ENCODE measurements around the gene PSMB10.

The PSMB10 gene

DNA sequence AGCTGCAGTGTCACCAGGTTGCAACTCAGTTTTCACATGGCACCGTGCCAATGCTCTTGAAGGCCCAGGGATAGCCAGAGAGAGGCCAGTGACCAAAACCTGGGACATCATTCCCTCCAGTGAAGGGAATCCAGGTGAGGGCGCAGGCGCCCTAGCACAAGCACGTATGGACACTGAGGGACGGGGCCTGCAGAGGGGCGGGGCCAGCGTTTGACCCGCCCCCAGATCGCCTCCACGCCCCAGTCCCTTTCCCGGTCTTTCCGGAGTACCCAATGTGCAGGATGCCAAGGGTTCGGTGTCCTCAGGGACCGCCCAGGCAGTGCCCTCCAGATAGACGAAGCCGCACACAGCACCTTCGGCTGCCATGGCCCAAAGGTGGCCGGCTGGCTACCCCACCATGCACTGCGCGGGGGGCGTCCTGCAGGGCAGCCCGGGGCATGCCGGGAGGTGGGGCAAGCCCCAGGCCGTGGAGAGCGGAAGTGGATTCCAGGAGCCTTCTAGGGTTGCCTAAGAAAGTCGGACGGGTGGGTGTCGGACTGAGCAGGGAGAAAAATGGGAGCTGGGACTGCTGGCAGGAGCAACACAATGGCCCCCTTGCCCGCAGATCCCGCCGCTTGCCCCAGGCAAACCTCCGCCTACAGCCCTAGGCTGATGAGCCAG lies 27.1 kb upstream of the PSMB10 start:
- DNase-seq (ENCODE audit: low spot score), result no peak

DNA sequence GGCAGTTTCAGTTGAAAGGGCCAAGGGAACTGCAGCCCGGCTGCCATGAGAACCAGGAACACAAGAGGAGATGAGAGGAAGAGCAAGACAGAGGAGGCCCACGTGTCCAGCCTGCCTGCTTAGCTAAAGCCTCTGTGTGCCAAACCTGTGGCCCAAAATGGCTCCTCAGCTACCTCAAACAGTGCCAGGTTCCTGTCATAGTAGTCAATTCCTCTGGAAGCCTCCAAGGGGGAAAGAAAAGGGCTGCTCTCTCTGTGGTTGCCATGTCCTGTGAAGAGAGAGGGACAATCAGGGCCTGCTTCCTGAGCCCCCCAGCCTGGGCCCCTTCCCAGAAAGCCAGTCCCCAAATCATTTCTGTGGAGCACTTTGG lies 26.6 kb upstream of the PSMB10 start:
- peak; percentile 44 for DNase-seq (ENCODE audit: low spot score)

DNA sequence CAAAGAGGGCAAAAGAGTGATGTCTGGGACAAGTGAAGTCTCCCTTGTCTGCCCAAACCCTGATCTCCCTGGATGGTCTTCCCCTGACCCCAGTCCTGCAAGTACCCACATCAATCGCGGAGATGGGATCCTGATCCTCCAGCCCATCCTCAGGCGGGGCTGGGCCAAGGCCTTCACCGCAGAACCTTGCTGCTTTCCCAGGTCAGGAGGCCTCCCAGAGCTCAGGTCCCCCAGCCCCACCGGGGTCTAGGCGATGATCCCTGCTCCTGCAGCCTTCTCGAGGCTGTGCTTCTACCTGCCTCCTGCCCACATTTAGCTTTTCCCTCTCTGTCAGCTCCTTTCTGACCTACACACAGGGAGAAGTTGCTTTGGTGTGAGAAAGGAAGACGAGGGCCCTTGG lies 25.5 kb upstream of the PSMB10 start:
- no peak for DNase-seq (ENCODE audit: low spot score)

DNA sequence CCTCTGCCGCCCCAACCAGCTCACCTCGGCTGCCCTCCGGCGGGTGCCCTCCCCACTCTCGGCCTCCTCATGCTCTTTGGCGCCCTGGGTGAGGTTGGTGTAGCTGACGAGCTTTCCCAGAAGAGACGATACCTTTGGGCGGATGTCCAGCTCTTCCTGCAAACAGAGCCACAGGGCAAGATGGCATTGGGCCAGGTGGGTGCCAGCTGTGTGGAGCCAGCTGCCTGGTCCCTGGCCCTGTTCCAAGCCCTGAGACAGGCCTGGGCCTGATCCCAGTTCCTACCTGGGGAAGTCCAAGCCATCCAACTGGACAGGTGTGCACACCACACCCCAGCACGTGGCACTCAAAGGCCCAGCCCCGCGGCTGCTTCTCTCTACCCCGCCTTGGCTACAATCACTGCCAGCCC lies 24.9 kb upstream of the PSMB10 start:
- no peak for DNase-seq (ENCODE audit: low spot score)

DNA sequence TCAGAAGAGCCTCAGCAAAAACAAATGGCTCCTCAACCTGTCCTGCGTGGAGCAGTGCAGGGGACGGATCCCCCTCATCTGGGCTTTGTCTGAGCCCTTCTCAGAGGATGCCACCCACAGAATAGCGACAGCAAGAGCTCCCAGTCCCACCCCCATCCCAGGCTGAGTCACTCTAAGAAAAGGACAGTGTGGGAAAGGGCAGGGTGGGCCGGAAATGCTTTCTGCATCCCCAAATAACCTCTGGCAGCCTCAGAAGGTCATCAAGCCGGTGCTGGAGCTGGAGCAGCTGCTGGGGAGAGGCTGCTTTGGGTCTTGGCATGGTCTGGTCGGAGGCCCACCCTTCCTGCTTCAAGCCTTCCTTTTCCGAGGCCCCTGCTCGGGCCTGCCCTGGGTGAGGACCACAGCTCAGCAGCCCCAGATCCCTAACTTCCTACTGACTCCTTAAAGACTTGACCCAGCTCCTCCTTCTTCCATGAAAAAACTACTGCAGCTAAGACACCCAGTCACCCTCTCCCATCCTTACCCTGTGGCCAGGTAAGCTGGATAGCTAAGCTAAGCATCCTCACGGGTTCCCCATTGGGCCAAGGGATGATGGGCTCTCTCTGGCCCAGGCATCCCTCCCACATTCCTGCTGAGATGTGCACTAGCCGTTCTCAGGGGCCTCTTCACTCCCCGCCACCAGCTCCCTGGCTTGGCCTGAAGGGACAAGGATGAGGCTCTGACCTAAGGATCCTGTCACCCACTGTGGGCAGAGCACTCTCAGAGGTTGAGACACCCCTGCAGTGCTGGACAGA lies 23.1 kb upstream of the PSMB10 start:
- no peak for DNase-seq (ENCODE audit: low spot score)

DNA sequence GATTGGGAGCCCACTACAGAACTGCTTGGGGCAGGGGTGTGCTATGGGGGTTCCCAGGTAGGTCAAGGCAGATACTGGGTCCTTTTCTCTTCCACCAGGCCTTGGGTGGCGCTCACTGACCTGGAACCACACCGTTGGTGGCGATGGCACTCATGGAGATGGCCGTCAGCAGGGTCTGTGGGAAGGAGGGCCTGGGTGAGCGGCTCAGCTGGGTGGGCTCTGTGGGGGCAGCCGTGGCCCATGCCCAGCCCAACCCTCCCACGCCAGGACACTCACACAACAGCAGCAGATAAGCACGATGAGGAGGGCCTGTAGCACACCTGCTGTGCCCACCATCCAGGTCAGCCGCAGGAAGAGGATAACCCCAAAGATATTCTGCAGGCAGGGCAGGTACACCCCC lies 21.0 kb upstream of the PSMB10 start:
- no peak for DNase-seq (ENCODE audit: low spot score)

- no peak for DNase-seq (ENCODE audit: low spot score)
Observed at GRCh38 chr16:67954421-67955196, 18.0 kb upstream of the PSMB10 start.

- DNase-seq (ENCODE audit: low spot score), result no peak
Observed at GRCh38 chr16:67953641-67954375, 17.2 kb upstream of the PSMB10 start.

DNA sequence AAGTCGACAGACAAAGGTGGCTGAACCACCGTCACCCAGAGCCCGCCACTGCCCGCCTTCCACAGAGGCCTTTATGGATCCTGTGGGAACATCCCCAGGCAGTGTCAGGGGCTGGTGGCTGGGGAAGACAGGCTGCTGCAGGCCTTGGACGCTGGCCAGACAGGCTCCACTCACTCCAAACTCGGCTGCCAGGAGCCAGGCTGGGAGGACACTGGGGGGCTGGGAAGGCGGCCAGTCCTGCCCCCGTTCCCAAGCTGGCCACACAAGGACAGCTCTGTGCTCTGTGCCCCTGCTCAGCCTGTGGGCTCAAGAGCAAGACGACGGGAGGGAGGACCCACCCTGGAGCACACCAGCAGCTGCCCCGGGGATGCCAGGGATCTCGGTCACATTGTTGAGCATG lies 14.8 kb upstream of the PSMB10 start:
- peak; percentile 89 for DNase-seq (ENCODE audit: low spot score)

GRCh38 chr16:67950335-67950843 lies 13.7 kb upstream of the PSMB10 start:
- DNase-seq (ENCODE audit: low spot score), result no peak

GRCh38 chr16:67949645-67950044 lies 13.0 kb upstream of the PSMB10 start:
- no peak for DNase-seq (ENCODE audit: low spot score)

- DNase-seq (ENCODE audit: low spot score), result no peak
Observed at GRCh38 chr16:67948015-67948414, 11.4 kb upstream of the PSMB10 start.

DNA sequence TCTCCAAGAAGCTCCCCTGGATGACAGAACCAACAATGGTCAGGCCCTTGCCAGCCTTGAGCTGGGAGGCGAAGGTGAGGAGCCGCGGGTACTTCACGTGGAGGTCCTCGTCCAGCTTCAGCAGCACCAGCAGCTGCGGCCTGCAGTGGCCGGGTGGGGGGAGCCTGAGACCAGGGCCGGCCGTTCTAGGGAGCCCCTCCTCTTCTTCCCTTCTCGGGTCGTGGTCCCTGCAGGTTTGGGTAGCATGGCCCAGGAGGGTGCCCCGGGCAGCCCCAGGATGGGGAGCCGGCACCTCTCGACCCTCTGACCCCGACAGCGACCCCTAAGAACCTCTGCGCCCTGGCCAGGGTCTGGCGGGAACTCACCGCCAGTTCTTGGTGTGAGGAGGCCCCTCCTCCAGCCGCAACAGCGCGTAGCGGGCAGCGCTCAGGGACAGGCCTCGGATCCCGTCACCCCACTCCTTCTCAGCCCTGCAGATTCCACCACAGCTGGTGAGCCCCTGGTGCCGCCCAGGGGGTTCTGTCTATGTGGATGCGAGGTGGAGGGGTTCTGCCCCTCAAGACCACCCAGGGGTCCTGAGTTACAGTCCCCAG lies 10.4 kb upstream of the PSMB10 start:
- no peak for DNase-seq (ENCODE audit: low spot score)

GRCh38 chr16:67946128-67946569 lies 9.5 kb upstream of the PSMB10 start:
- DNase-seq (ENCODE audit: low spot score), result no peak

DNA sequence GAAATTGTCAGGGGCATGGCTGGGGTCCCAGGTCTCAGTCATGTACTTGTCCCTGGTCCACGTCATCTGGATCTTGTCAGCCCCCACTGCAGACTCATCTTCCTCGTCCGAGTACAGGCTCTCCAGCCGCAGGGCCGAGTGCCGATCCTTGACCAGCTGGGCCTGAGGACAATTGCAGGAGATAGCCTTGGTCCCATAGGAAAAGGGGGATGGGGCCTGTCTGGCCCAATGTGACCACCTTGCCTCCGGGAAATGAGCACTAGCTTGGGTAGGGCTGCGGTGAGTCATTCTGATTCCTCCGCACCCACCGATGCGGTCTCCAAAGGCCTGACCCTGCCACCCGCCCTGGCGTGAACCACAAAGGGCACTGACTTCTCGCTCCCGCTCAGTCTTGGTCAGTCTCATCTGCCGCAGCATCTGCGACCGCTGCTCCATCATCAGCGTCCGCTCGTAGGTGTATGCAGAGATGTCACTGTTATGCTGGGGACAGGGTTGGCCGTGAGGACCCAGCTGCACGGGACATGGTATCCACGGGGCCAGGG lies 8.8 kb upstream of the PSMB10 start:
- DNase-seq (ENCODE audit: low spot score), result no peak

DNA sequence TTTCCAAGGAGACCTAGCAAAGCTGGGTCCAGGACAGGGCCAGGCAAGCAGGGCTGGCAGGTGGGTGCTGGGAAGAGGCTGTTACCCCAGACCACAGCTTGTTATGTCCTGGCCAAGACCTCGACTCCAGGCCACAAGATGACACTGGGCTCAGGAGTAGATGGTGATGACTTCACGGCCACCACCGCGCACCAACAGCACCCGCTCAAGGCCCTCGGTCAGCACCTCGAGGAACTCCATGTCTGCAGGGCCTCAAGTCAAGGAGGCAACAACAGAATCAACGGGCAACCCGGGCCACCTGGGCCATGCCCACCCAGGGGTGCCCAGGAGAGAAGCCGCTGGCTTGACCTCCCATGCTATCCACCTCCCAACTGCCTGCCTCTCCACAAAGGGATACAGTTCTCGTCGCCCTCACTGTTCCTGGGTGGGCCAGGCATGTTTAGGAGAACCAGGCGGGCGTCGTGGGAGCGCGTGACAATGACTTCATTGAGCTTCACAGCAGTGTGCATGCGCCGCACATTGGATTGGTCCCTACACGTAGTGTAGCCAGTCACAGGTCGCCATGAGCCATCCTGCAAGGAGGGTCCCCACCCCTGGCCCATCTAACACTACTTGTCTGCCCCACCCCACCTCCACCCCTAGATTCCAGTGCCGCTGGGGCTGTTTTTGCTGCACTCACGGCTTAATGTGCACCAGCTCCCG lies 8.2 kb upstream of the PSMB10 start:
- no peak for DNase-seq (ENCODE audit: low spot score)

DNA sequence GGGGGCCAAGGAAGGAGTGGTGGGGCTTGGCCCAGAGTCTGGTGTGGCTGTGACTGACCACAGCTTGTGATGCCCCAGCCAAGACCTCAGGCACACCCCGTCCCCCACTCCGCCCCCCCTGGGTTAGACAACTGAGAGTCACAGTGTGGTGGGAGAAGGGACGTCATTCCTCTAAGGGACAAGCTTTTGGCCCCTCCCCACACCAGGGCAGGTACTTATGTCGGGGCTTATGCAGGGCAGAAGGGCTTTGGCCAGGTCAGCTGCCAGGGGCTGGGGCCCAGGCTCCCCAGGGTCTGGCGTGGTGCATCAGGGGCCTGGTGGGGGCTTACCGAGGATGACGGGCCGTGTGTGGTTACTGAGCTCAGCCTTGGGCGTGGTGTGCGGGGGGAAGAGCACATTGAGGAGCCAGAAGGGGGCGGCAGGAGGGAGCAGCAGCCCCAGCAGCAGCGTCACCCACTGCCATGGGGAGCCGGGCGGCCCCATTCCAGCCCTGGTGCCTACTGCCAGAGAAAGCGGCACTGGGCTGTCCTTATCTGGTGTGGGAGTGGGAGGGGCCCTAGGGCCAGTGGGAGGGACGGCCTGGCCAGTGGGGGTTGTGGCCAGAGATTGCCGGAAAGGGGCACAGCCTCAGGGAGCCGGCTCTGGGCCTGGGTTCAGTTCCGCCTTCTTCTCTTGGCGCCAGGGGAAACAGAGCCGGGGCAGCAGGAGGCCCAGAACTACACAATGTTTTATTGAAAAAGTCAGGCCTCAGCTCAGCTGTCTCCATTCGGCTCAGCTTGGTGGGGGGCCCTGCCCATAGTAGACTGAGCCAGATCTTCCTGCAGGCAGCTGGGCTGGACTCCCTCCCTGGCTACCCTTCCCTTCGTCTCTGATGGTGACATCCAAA lies 7.2 kb upstream of the PSMB10 start, which contains the start of gene LCAT:
Gene LCAT (minus strand): TSS at position 502 of the 886 bp plus-strand sequence. CDS start 19 bp downstream, at position 483.
- DNase-seq (ENCODE audit: low spot score), result peak; percentile 81

DNA sequence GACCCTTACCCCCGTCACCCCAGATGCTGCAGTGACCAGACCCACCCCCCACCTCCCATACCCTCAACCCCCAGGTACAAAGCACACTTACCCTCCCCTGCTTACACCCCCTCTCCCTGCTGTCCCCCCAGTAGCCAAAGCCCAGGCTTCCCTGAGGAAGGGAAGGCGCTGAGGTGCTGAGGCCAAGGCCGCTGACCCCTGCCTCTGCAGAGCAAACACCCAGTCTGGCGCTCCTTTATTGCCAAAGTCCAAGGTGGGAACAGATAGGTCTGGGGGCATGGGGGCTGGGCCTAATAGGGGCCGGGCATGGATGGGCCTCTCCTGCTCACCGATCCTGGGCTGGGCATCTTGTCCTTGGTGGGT lies 6.6 kb upstream of the PSMB10 start:
- no peak for DNase-seq (ENCODE audit: low spot score)

DNA sequence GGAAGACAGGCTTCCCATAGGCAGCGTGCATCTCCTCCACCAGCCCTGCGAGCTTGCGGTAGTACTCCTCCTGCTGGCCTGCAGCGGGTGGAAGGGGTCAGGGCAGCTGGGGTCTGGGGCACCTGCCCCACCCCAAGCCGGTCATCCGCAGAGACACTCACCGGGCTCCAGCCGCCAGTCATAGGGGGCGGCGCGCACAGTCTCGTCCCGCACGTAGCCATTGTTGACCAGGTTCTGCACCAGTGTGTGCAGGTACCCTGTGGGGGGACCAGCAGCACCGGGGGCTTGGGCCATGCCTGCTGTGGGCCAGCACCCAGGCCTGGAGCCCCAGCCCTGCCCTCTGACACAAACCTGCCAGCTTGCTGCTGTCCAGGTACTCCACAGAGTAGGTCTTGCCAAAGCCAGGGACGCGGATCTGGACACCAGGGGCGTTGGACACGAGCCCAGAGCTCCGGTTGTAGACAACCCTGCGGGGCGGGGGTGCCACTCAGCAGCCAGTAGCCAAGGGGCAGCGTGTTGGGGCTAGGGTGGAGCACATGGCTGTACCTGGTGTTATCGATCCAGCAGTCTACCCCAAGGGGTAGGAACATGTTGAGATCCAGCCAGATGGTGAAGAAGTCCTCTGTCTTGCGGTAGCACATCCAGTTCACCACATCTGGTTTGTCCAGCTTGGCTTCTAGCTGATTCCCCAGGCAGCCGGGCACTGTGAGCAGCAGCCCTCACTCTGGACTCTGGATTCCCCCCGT lies 6.0 kb upstream of the PSMB10 start:
- no peak for DNase-seq (ENCODE audit: low spot score)

Measured in pons (tissue), 1 donor.